GM19239 (cell line): Measurements from ENCODE around the gene PAX4.

Experiments used
- DNase-seq: peaks from one replicate; pipeline ENCODE4 v3.0.0; 2011; ENCODE audit warnings: low spot score; ENCODE audit not compliant: insufficient read length
- FAIRE-seq: peaks from 2 replicates; lab custom pipeline; 2011; peaks lifted over from hg19 to GRCh38; lab: Jason Lieb, UNC

The PAX4 gene

GRCh38 chr7:127632276-127632910 is 14.5 kb upstream of the PAX4 start:
- DNase-seq (no peak), FAIRE-seq (no peak)

DNA sequence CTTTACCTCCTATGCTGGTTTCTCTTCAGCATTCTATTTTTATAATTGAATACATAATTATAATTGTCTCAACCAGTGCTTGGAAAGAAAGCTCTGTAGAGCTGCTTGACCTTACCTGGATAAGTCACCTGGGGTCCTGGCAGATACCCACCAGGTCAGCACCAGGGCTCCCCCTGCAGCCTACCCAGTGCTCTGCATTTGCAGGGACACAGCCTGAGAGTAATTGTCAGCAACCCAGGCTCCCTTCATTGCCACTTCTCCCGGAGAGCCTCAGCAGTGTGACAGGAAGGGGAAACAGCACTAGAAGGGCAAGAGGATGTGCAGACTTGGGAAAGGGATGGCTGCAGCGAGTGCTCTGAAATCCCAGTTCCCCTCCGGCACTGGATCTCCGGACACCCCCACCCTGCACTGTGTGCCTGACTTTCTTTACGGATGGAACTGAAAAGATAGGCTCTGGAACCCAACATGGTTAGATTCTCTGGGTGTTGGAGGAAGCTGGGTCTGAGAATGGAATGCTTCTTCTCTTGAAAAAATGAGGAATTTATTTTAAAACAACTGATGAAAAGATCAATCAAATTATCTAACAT is 11.4 kb upstream of the PAX4 start:
- FAIRE-seq: no peak
- DNase-seq: no peak

- no peak for FAIRE-seq
- no peak for DNase-seq
Measured at GRCh38 chr7:127628445-127628844, 10.5 kb upstream of the PAX4 start.

DNA sequence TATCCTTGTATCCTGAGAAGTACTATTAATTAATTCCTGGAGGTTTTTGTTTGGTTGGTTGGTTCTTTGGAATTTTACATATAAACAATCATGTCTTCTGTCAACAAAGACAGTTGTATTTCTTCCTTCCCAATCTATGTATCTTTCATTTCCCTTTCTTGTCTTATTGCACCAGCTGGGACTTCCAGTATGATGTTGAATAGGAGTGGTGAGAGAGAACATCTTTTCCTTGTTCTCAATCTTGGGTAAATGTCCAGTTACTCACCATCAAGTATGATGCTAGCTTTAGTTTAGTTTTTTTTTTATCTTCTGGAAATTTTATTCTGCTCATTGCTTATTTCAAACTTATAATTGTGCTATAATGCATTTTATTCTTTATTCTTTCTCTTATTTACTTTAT is 7.4 kb upstream of the PAX4 start:
- DNase-seq: no peak
- no peak for FAIRE-seq

GRCh38 chr7:127620406-127621233 is 2.7 kb upstream of the PAX4 start:
- FAIRE-seq: no peak

GRCh38 chr7:127619681-127620405 is 1.9 kb upstream of the PAX4 start:
- no peak for FAIRE-seq
- DNase-seq: no peak

More at GRCh38 chr7:127620406-127621233, 2.7 kb upstream of the PAX4 start:
- no peak for DNase-seq

DNA sequence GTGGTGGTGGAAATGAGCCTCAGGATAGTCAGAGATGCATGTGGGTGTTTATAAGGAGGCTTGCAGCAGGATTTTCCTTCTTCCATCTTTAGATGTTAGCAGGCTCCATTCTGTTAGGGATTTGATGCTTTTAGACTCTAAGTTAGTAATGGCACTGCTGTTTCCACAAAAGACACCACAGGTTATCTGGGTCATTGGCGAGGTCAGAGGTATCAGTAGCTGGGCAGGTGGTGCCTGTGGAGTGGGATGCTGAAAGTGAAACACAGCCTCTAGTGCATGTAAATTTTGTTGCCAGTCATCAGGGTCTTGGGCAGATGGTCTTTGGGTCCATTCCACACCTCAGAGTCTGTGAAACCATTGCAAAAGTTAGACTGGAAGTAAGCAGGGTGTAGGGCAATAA is 833 bp upstream of the PAX4 start:
- no peak for DNase-seq
- FAIRE-seq: no peak

DNA sequence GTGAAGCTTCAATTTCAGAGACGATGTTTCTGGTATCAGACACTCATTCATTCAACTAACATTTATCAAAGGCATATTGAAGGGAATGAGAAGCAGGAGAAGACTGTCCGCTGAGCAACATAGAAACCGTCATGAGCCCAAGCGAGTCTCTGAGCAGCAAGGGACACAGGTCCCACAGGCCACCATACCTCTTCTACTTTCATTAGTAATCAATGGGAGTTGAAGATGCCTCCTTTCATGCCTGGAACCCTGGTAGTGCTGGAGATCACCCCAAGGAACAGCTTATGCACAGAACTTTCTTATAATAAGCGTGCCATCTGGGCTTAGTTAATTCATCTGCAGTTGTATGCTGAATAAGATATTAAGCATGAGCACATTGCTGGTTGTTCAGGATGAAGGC is 1.2 kb downstream of the PAX4 start:
- no peak for FAIRE-seq
- no peak for DNase-seq

DNA sequence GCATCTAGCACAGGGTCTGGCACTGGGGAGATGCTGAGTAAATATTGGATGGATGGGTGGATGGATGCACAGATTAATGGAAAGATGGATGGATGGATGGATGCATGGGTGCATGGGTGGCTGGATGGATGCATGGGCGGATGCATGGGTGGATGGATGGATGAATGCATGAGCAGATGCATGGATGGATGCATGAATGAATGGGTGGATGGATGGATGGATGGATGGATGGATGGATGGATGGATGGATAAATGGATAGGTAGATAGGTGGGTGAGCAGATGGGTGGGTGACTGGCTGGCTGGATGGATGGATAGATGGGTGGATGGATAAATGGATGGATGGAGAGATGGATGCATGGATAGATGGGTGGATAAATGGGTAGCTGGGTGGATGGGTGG is 5.7 kb downstream of the PAX4 start:
- FAIRE-seq (no peak), DNase-seq (no peak)

- FAIRE-seq (no peak), DNase-seq (no peak)
Measured at GRCh38 chr7:127609297-127609696, 8.6 kb downstream of the PAX4 start.

- no peak for FAIRE-seq
- no peak for DNase-seq
Measured at GRCh38 chr7:127608446-127608845, 9.5 kb downstream of the PAX4 start.

- FAIRE-seq (no peak), DNase-seq (no peak)
Measured at GRCh38 chr7:127600885-127601284, 17.1 kb downstream of the PAX4 start.

GRCh38 chr7:127598318-127598717 is 19.6 kb downstream of the PAX4 start:
- DNase-seq (no peak), FAIRE-seq (no peak)

DNA sequence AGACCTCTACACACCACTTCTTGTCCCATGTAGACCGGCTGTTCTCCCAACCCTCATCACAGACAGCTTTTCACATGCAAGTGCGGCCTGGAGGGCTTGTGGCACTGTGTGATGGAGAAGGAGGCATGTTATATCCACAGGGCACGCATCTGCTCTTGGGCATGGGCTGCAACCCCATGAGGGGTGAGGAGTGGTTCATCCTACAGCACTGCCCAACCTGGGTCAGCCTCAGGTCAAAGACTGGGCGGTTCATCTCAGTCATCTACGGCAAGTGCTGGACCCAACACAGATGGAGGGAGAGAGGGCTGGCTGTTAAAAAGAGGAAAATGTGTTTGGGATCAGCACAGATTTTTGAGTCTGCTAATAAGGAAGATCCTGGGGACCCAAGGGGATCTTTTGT is 22.2 kb downstream of the PAX4 start:
- no peak for FAIRE-seq
- DNase-seq: no peak

DNA sequence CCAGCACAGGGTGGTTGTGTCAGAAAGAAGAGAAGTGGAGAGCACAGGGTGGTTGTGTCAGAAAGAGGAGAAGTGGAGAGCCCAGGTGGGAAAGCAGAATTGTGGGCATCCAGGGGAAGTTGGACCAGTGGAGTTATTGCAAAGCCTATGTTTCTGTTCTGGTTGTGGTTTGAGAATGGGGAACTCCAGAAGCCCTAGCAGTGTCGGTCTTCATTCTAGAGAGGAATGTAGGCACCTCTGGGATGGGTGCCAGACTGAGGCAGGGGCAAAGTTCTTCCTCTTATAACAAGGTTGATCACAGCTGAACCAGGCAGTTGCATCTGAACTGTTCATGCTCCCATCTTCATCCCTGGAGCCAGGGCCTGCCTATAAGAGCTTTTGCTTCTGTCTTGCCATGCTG is 23.5 kb downstream of the PAX4 start:
- FAIRE-seq: no peak
- no peak for DNase-seq

GRCh38 chr7:127592550-127592949 is 25.4 kb downstream of the PAX4 start:
- no peak for FAIRE-seq

DNA sequence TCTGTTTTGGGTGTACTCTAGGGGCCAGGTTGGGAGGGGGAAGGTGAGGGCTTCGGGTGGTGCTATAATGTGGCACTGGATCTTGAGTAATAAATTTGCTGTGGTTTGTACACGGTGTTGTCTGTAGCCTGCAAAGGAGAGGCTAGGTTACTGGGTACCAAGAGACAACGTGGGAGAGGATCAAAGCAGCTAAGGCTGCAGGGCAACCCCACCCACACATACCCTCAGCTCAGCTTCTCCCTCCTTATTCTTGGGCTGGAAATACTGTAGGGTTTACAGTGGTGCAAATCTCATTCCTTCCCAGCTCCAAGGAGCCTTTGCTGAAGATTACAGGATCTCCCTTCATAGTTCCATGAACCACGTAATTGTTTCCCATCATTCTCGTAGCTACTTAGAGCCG is 26.4 kb downstream of the PAX4 start:
- no peak for FAIRE-seq

More at GRCh38 chr7:127592550-127592949, 25.4 kb downstream of the PAX4 start:
- DNase-seq: no peak

GRCh38 chr7:127591189-127591588 is 26.8 kb downstream of the PAX4 start:
- FAIRE-seq (no peak), DNase-seq (no peak)

More for the DNA sequence above, 26.4 kb downstream of the PAX4 start:
- DNase-seq: no peak

GRCh38 chr7:127589896-127590295 is 28.0 kb downstream of the PAX4 start:
- DNase-seq: no peak
- FAIRE-seq: no peak

DNA sequence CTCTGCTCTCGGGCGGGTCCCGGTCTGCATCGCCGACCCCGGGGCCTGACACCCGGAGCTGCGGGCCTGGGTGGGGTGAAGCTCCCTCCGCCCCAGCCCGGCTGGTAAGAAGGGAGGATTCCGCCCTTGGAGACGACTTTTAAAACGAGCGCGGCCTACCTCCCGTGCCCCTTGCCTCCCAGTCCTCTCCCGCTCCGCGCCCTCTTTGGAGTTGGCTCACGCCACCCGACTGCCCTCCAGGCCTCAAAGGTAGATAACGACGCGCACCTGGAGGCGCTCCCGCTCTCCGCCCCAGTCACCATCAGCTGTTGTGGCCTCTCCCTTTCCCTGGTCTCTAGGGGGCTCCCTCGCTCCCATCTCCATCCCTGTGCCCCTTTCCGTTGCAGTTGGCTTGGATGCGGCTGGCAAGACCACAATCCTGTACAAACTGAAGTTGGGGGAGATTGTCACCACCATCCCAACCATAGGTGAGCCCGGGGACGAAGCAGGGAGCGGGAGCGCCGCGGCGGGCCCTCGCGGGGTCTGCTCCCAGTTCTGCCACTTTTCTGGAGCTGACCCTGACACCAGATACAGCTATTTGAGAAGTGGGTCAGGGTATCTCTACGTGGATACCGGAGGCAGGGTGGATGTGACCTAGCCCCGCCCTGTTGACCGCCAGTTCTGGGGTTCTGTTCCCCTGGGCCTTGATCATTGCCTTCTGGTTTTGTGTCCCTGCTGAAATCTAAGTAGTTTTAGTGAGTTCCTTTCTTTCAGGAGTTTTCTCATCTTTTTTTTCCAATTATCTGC is 29.1 kb downstream of the PAX4 start:
- FAIRE-seq (peak; percentile 4), DNase-seq (peak; percentile 32)
